ENCODE data around the gene MAP1LC3A.

MAP1LC3A gene

DNA sequence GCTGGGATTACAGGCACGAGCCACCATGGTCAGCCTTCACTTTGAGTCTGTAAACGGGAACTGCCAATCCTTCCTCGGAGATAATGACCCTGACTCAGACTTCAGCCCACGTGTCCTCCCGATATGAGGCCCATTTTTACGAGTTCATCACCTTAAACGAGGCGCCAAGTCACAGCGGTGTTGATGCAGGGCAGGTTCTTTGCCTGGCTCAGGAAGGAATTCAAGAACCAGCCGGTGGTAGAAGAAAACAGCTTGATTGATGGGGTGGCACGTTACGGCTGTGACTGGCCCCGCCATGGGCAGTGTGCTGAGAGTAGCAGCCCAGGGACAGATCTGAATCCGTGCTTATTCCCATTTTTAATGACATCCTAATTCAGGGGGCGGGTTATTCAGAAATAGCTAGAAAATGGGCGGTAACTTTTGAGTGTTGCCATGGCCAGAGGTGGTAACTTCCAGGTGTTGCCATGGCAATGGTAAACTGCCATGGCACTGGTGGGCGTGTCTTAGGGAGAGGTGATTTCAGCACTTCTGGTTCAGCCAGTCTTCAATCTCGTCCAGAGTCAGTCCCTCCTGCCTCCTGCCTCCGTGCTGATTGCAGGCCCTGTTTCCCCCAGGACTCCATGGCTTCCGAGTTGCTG is 9.1 kb upstream of the MAP1LC3A start:
- DNase-seq (ENCODE audit: low spot score) = no peak

GRCh38 chr20:34549929-34550305 is 8.6 kb upstream of the MAP1LC3A start:
- DNase-seq (ENCODE audit: low spot score) = no peak

DNA sequence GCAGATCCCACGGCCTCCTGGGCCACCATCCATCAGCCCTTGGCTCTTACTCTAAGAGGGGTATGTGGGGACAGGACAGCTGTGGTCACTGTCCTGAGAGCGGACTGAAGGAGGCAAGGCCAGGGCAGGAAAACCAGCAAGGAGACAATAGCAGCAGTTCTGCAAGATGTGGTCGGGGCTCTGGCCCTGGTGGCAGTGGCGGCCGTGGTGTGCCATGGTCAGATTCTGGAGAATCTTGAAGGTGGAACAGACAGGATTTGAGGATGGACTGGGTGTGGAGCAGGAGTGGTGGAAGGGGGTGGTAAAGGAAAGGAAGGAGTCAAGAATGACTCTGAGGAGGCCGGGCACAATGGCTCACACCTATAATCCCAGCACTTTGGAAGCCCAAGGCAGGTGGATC is 5.9 kb upstream of the MAP1LC3A start:
- DNase-seq (ENCODE audit: low spot score) = no peak

DNA sequence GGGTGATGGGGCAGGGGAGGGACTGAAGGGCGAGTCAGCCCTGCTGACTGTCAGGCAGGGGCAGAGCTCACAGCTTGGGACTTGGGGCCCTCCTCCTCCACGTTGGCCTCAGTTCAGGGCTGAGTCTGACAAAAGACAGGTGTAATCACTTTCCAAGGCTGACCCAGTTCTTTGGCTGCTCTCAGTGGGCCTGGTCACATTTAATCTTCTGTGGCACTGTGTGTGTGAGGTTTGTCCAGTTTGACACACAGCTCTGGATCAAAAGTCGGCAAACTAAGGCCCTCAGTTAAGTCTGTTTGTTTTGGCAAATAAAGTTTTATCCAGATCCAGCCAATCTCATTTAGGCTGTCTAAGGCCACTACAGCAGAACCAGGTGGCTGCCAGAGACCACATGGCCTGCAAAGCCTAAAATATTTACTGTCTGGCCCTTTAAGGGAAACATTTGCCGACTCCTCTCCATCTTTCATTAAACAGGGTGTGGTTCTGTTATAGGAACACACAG is 5.1 kb upstream of the MAP1LC3A start:
- DNase-seq (ENCODE audit: low spot score) = no peak

GRCh38 chr20:34557936-34558319 is 590 bp upstream of the MAP1LC3A start:
- DNase-seq (ENCODE audit: low spot score) = no peak

DNA sequence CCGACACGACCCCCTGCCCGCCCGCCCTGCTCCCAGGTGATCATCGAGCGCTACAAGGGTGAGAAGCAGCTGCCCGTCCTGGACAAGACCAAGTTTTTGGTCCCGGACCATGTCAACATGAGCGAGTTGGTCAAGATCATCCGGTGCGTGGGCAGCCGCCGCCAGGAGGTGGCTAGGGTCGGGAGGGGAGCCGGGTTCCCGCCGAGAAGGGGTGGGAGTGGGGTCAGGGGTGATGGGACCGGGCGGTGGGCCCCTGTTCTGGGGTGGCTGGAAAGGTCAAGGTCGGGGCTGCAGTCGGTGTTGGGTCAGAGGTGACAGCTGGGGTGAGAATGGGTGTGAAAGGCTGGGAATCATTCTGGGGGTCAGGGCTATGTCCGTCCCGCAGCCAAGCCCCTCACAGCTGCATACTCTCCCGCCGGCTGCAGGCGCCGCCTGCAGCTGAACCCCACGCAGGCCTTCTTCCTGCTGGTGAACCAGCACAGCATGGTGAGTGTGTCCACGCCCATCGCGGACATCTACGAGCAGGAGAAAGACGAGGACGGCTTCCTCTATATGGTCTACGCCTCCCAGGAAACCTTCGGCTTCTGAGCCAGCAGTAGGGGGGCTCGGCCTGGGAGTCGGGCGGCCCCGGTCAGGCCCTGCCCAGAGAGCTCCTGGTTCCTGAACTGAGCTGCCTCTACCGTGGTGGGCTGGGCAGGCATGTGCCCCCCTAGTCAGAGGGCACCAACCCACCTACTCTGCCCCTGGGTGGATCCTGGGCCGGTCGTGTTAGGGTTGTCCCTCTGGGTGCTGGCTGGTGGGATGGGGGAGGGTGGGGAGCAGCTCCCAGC is 1.0 kb downstream of the MAP1LC3A start:
- no peak for DNase-seq (ENCODE audit: low spot score)

DNA sequence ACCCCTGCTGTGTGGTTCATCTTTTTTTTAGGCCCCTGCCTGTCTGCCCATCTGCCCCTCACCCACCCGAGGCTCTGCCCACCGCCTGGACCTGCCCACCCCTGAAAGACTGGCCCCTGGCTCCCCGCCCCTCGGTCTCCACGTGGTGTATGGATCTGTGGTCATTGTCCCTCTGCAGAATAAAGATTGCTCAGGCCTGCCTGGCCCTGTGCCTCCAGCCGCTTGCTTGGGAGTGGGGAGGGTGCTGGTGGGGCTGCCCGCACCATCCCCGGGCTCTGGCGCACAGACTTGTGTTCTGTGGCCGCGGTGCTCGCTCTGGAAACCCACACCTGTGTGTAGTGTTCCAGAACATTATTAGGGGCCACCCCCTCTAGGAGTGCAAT is 1.6 kb downstream of the MAP1LC3A start:
- no peak for DNase-seq (ENCODE audit: low spot score)

DNA sequence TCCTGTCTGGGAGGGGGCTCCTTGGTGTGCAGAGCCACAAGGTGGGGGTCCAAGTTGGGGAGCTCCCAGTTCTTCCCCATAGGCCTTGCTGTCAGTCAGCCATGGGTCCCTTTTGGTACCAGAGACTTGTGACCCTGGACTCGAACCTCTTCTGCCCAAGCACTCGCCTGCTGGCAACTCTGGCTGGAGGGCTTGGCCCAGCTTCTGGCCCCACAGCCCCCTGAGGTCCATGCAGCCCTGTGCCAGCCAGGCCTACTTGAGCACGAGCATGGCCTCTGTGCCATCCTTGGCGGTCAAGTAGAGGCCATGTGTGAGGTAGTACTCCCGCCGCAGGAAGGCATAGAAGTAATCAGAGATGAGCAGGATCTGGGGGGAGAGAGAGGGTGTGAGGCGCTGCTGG is 2.1 kb downstream of the MAP1LC3A start:
- no peak for DNase-seq (ENCODE audit: low spot score)

GRCh38 chr20:34561661-34562060 is 3.1 kb downstream of the MAP1LC3A start:
- no peak for DNase-seq (ENCODE audit: low spot score)

GRCh38 chr20:34562641-34563040 is 4.1 kb downstream of the MAP1LC3A start:
- peak; percentile 20 for DNase-seq (ENCODE audit: low spot score)

DNA sequence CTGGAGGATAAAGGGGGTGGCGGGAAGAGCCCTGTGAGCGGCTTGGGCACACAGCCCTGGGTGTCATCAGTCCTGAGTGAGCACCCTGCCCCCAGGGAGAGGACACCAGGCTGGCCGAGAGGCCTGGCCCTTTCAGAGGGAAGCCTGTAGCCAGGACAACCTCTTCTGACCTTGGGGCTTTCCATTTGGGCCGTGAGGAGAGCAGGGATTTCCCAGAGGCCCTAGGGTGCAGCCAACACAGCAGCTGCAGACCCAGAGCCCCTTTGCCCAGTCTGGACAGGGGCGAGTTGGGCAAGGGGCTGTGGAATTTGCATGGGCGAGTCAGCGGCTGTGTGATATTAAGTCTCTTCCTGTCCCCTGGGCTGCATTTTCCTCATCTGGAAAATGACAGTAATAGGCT is 6.3 kb downstream of the MAP1LC3A start:
- no peak for DNase-seq (ENCODE audit: low spot score)

DNA sequence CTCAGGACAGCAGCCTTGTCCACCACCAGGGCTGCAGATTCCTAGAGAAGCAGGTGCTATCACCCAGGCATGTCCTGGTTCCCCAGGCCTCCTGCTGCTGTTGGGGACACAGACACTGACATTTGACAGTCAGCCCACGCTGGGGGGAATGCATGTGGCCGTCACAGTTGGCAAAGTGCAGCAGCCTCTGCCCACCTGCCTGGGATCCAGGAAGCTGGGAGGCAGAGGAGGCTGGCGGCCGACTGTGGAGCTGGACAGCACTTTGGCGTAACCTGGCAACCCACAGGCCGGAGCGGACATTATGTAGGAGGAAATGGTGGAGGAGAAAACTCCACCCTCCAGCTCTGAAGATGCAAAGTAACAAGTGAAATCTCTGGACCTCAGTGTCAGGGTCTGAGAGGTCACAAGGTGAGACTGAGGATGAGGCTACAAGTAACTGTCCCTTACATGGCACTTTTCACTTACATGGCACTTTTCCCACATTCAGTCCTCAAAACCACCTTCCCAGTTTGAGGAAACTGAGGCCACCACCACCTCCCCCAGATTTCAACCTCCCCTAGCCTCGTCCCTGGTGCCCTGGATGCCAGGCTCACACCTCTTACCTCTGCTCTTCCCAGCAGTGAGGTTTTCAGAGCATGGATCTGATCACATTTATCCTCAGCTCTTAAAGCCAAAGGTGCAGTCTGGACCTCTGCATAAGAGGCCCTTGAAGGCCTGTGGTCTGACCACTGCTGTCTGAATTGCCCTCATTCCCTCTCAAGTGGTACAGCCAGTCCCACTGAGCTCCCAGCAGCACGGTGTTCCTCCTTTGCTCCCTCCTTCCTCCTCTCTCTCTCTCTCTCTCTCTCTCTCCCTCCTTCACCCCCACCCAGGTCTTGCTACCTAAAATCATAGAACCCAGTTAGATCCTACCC is 8.7 kb downstream of the MAP1LC3A start:
- DNase-seq (ENCODE audit: low spot score) = no peak

DNA sequence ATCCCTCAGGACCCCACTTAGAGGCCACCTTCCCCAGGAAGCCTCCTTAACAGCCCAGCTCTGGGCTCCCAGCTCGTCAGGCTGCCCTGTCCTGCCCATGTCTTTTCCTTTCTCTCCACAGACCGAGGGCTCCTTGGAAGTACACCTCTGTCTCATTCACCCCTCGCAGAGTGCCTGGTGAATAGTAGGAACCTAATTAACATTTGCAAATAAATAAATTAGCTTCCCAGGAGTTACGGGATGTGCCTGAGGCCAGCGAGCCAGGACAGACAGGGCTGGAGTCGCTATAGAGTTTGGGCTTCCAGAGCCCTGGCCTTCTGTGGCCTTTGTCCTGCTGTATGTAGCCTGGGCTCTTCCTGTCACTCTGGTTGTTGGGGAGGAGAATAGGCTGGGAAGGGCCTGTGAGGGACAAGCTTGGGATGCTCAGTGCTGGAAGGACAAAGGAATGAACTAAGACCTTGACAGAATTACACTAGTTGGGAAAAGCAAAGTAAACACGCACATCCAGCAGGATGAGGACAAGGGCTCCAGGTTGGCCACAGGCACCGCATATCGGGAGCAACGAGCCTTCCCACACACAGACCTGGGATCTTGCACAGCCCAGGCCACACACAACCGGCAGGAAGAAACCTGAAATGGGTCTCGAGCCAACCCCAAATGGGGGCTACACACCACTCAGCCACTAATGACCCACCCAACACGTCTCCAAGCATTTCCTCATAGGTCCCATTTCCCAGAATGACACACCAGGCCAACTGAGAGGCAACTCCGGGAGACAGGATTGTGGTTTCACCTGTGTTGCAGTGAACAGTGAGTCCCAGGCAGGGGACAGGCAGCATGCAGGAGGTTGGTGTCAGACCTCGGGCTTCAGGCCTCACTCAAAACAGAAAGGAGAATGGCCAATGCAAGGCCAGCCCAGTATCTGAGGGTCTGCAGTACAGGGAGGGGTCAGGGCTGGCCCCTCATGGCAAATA is 9.7 kb downstream of the MAP1LC3A start:
- no peak for DNase-seq (ENCODE audit: low spot score)

DNA sequence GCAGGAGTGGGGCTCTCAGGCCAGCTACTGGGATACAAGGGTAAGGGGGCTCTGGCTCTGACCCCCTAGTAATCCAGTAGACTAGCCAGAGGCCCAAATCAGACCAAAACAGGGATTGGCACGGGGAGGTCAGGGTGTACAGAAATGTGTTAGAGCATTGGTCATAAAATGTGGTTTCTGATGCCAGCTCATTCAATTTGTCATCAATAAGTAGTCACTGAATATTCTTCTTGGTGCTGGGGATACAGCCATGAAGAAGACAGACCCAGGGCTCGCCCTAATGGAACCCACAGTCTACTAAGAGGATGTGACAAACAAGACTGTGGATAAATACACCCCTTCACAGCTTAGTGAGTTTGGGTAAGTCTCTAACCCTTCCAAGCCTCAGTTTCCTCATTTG is 11.1 kb downstream of the MAP1LC3A start:
- peak; percentile 30 for DNase-seq (ENCODE audit: low spot score)

DNA sequence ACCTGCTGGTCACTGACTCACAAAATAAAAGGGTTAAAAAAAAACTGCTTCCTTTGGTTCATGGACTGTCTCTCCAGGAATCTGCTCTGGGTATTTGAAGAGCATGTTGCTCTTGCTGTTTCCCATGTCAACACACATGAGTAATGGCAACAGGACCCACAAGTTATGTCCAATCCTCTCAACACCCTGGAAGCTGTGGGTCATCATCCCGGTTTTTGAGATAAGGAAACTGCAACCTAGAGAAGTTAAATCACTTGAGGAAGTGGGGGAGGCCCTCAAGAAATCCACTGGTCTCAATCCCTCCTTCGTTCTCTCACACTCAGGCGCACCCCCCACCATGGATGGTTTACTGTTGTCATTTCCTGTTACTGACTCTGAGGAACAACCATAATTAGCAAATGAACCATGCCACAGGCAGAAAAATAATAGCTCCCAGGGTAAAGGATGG is 12.4 kb downstream of the MAP1LC3A start:
- peak; percentile 35 for DNase-seq (ENCODE audit: low spot score)

DNA sequence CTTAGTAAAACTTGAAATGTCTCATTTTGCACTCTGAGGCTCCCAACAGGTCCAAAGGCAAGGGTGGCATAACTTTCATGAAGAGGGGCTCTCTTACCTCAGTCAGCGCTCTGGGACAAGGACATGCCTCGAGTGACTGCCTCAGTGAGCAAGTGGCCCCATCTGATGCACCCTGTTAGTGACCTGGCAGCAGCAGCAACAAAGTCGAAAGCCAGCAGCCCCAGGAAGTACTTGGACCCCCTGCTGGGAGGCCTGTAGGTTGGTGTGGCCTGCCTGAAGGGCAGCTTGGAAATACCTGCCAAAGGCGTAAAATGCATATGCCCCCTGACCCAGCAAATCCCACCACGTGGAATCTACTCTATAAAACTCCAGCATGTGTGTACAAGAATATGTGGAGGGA is 13.2 kb downstream of the MAP1LC3A start:
- no peak for DNase-seq (ENCODE audit: low spot score)

- DNase-seq (ENCODE audit: low spot score) = no peak
Observed at GRCh38 chr20:34573541-34574300, 15.2 kb downstream of the MAP1LC3A start.

DNA sequence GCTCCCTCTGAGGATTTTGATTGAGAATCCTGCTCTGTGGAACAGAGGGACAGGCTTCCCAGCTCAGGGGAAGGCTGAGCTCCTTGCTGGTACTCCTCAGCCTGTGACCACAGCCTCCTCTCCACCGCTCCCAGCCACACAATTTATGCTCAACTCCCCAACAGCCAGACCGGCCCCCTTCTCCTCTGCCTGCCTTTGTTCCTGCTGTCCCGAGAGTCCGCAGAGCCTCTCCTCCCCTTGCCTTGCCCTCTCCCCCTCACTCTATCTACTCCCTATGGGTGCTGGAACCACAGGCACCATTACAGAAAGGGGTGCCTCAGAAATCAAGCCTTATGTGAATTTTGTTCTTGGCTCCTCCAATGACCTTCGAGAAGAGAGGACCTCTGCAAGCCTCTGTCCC is 15.9 kb downstream of the MAP1LC3A start:
- no peak for DNase-seq (ENCODE audit: low spot score)

- DNase-seq (ENCODE audit: low spot score) = no peak
Observed at GRCh38 chr20:34574861-34575260, 16.3 kb downstream of the MAP1LC3A start.

DNA sequence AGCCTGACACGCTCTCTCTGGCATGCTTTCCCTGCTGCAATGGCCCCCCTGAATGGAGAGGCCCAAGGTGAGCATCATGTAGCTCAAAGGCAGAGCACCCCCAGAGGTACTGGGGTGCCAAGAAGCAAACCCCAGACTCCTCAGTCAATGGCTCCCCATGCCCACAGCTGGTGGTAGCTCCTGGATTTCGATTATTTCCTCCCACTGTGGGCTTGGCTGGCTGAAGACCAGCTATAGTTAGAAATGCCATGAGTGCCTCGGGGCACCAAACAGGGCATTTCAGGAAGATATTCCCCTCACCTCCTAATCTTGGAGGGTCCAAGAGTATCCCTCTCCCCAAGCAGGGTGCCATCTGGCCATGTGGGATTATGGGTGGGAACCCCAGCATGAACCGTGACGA is 16.8 kb downstream of the MAP1LC3A start:
- DNase-seq (ENCODE audit: low spot score) = no peak

GRCh38 chr20:34575756-34576155 is 17.2 kb downstream of the MAP1LC3A start:
- no peak for DNase-seq (ENCODE audit: low spot score)

Measured in RKO (cell line).